Parathyroid adenoma (tissue), 2 donors: ENCODE data around the gene RNF31.

ENCODE experiments used
- H2AFZ ChIP-seq: fragments of 300-600 bp; sonication (generic); one replicate; pipeline ENCODE4 v1.7.0; 2017; ENCODE audit warnings: antibody characterized with exemption, mild to moderate bottlenecking
- H3K27ac ChIP-seq: fragments of 300-600 bp; sonication (generic); one replicate; pipeline ENCODE4 v1.7.0; 2017
- H3K27me3 ChIP-seq: fragments of 300-600 bp; sonication (generic); one replicate; pipeline ENCODE4 v1.7.0; 2017; ENCODE audit warnings: low read length; ENCODE audit not compliant: control insufficient read depth, insufficient read depth
- H3K36me3 ChIP-seq: fragments of 300-600 bp; sonication (generic); one replicate; pipeline ENCODE4 v1.7.0; 2017; ENCODE audit warnings: low read length; ENCODE audit not compliant: control insufficient read depth, insufficient read depth
- H3K4me1 ChIP-seq: fragments of 300-600 bp; sonication (generic); one replicate; pipeline ENCODE4 v1.7.0; 2017; ENCODE audit warnings: control low read depth
- H3K4me2 ChIP-seq: fragments of 300-600 bp; sonication (generic); one replicate; pipeline ENCODE4 v1.7.0; 2017; ENCODE audit warnings: low read length
- H3K4me3 ChIP-seq: fragments of 300-600 bp; sonication (generic); one replicate; pipeline ENCODE4 v1.7.0; 2017; ENCODE audit warnings: low read depth, low read length
- H3K79me2 ChIP-seq: fragments of 300-600 bp; sonication (generic); one replicate; pipeline ENCODE4 v1.7.0; 2017; ENCODE audit warnings: control low read depth
- H3K9ac ChIP-seq: fragments of 300-600 bp; sonication (generic); one replicate; pipeline ENCODE4 v1.7.0; 2017; ENCODE audit warnings: mild to moderate bottlenecking
- H3K9me3 ChIP-seq: fragments of 300-600 bp; sonication (generic); one replicate; pipeline ENCODE4 v1.7.0; 2017; ENCODE audit warnings: low read length; ENCODE audit not compliant: control insufficient read depth
- CTCF ChIP-seq: fragments of 300-600 bp; sonication (generic); IDR thresholded peaks from one replicate; pipeline ENCODE4 v1.7.0; 2017; ENCODE audit warnings: antibody characterized with exemption, mild to moderate bottlenecking
- donor health status: primary hyperparathyroidism.

Gene RNF31

GRCh38 chr14:24123424-24124417, 23.6 kb upstream of the RNF31 start:
- Histone ChIP-seq H3K36me3 (no peaks in the 10 kb centered on the region), H3K27me3 (no peaks in the 10 kb centered on the region), H3K9me3 (no peaks in the 10 kb centered on the region), H2AFZ (no peak overlapping the region), H3K4me2 (no peak overlapping the region), H3K79me2 (peaks cover under 1% of the 10 kb centered on the region), H3K4me3 (no peak overlapping the region), H3K9ac (no peak overlapping the region), H3K27ac (no peak overlapping the region), H3K4me1 (no peaks in the 10 kb centered on the region)
- TF ChIP-seq CTCF, result no peak

DNA sequence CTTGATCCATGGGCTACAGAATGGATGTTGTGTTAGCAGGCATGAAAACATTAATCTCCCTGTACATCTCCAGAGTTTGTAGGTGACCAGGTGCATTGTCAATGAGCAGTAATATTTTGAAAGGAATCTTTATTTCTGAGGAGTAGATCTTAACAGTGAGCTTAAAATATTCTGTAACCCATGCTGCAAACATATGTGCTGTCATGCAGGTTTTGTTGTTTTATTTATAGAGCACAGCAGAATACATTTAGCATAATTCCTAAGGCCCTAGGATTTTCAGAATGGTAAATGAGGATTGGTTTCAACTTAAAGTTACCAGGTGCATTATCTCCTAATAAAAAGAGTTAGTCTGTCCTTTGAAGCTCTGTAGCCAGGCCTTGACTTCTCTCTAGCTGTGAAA, 20.4 kb upstream of the RNF31 start:
- no peaks in the 10 kb centered on the region for H3K79me2 ChIP-seq
- no peaks in the 10 kb centered on the region for H3K4me1 ChIP-seq
- no peaks in the 10 kb centered on the region for H3K27me3 ChIP-seq
- H3K9me3 ChIP-seq, result no peaks in the 10 kb centered on the region
- no peak for TF ChIP-seq CTCF
- H3K27ac ChIP-seq, result no peak overlapping the region
- H3K36me3 ChIP-seq, result no peaks in the 10 kb centered on the region
- no peak overlapping the region for H2AFZ ChIP-seq
- no peak overlapping the region for H3K4me3 ChIP-seq
- H3K4me2 ChIP-seq, result no peak overlapping the region
- H3K9ac ChIP-seq, result no peak overlapping the region

DNA sequence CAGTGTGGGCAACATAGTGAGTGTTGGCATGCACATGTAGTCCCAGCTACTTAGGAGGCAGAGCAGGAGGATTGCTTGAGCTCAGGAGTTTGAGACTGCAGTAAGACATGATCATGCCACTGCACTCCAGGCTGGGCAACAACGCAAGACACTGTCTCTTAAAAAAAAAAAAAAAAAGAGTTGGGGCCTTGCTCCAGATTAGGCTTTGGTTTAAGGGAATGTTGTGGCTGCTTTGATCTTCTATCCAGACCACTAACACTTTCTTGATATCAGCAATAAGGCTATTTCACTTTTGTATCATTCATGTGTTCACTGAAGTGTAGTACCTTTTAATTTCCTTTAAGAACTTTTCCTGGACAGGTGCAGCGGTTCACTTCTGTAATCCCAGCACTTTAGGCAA, 19.6 kb upstream of the RNF31 start:
- H3K79me2 ChIP-seq, result no peaks in the 10 kb centered on the region
- no peak overlapping the region for H3K4me2 ChIP-seq
- H3K27ac ChIP-seq, result no peak overlapping the region
- TF ChIP-seq CTCF, result no peak
- H3K4me1 ChIP-seq, result no peaks in the 10 kb centered on the region
- no peak overlapping the region for H3K4me3 ChIP-seq
- no peaks in the 10 kb centered on the region for H3K36me3 ChIP-seq
- H3K27me3 ChIP-seq, result no peaks in the 10 kb centered on the region
- H3K9me3 ChIP-seq, result no peaks in the 10 kb centered on the region
- no peak overlapping the region for H3K9ac ChIP-seq
- no peak overlapping the region for H2AFZ ChIP-seq

DNA sequence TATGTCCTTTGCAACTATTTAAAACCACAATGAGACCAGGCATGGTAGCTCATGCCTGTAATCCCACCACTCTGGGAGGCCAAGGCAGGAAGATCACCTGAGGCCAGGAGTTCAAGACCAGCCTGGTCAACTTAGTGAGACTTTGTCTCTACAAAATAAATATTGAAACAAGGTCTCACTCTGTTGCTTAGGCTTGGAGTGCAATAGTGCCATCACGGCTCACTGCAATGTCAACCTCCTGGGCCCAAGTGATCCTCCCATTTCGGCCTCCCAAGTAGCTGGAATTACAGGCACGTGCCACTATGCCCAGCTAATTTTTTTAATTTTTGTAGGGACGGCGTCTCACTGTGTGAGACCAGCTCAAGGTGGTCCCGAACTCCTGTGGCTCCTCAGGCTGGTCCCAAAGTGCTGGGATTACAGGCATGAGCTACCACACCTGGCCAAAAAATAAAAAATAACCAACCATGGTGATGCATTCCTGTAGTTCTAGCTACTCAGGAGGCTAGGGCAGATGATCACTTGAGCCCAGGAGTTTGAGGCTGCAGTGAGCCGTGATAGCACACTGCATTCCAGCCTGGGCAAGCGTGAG, 17.8 kb upstream of the RNF31 start:
- no peak overlapping the region for H3K9ac ChIP-seq
- no peak overlapping the region for H3K4me2 ChIP-seq
- no peak overlapping the region for H3K27ac ChIP-seq
- no peaks in the 10 kb centered on the region for H3K27me3 ChIP-seq
- H3K79me2 ChIP-seq, result no peaks in the 10 kb centered on the region
- H3K9me3 ChIP-seq, result no peaks in the 10 kb centered on the region
- H3K4me3 ChIP-seq, result no peak overlapping the region
- no peaks in the 10 kb centered on the region for H3K36me3 ChIP-seq
- H3K4me1 ChIP-seq, result no peaks in the 10 kb centered on the region
- H2AFZ ChIP-seq, result no peak overlapping the region
- no peak for TF ChIP-seq CTCF
